C4-2B (cell line): ENCODE results near the gene DNAH8.

Experiments
- ZFX ChIP-seq: fragments of 450-650 bp; IDR thresholded peaks from 2 replicates; pipeline ENCODE4 v1.6.1; 2017
- TF ChIP-seq, protein P1 (sequence below): fragments of 450-650 bp; conservative IDR thresholded peaks from 2 replicates; pipeline ENCODE4 v1.5.1; 2017; ENCODE audit warnings: mild to moderate bottlenecking

DNA sequence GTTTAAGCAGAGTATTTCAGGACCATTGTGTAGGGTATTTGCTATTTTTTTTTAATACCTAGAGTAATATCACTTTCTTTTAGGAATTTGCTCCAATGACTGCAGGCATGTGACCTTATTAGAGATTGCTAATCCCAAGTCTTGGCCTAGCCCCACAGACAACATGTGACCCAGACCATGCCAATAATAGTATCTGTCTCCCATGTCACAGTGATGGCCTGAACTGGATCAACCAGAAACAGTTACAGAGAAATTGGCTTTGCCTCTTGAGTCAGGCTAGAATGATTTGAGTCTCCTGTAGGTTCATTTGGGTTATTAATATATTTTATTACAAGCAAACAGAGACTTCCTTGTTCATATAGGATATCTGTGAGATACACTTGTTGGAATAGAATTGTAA is 116.8 kb downstream of the DNAH8 start:
- TF ChIP-seq, protein P1, sequence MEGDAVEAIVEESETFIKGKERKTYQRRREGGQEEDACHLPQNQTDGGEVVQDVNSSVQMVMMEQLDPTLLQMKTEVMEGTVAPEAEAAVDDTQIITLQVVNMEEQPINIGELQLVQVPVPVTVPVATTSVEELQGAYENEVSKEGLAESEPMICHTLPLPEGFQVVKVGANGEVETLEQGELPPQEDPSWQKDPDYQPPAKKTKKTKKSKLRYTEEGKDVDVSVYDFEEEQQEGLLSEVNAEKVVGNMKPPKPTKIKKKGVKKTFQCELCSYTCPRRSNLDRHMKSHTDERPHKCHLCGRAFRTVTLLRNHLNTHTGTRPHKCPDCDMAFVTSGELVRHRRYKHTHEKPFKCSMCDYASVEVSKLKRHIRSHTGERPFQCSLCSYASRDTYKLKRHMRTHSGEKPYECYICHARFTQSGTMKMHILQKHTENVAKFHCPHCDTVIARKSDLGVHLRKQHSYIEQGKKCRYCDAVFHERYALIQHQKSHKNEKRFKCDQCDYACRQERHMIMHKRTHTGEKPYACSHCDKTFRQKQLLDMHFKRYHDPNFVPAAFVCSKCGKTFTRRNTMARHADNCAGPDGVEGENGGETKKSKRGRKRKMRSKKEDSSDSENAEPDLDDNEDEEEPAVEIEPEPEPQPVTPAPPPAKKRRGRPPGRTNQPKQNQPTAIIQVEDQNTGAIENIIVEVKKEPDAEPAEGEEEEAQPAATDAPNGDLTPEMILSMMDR, result no peak
- no peak for TF ChIP-seq ZFX
